GM10248 (cell line): ENCODE results near the gene LRRC75A.

Experiments used
- CTCF ChIA-PET: fragments of 300-600 bp; sonication (Branson Sonifier 250); formaldehyde crosslinking; extraction: SDS; loops from one replicate; lab custom pipeline; 2021; ENCODE audit warnings: antibody characterized with exemption; lab: Yijun Ruan, JAX
- POLR2A ChIA-PET: fragments of 350-650 bp; sonication (Branson Sonifier 250); formaldehyde crosslinking; extraction: SDS; loops from one replicate; lab custom pipeline; 2020; ENCODE audit warnings: antibody characterized with exemption; lab: Yijun Ruan, JAX
- DNase-seq: peaks from one replicate; pipeline ENCODE4 v3.0.0; 2012; ENCODE audit errors: extremely low spot score
- TF ChIP-seq, protein P1 (sequence below): IDR thresholded peaks from 2 replicates; pipeline ENCODE4 v1.5.1; 2012; ENCODE audit warnings: mild to moderate bottlenecking, low read depth; ENCODE audit errors: extremely low read depth, missing control alignments, control extremely low read depth

The LRRC75A gene

GRCh38 chr17:16489431-16489830 lies 2.6 kb downstream of the LRRC75A start:
- ChIA-PET POLR2A (no interaction called here), CTCF (interaction anchor here (0.9 to 2.5 kb wide), 6 partner anchors 9 to 36 kb away, joined by 3 to 7 read pairs (median 6); no protein-coding TSS in a partner anchor)
- no peak for DNase-seq
- TF ChIP-seq, protein P1, sequence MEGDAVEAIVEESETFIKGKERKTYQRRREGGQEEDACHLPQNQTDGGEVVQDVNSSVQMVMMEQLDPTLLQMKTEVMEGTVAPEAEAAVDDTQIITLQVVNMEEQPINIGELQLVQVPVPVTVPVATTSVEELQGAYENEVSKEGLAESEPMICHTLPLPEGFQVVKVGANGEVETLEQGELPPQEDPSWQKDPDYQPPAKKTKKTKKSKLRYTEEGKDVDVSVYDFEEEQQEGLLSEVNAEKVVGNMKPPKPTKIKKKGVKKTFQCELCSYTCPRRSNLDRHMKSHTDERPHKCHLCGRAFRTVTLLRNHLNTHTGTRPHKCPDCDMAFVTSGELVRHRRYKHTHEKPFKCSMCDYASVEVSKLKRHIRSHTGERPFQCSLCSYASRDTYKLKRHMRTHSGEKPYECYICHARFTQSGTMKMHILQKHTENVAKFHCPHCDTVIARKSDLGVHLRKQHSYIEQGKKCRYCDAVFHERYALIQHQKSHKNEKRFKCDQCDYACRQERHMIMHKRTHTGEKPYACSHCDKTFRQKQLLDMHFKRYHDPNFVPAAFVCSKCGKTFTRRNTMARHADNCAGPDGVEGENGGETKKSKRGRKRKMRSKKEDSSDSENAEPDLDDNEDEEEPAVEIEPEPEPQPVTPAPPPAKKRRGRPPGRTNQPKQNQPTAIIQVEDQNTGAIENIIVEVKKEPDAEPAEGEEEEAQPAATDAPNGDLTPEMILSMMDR, result no peak

DNA sequence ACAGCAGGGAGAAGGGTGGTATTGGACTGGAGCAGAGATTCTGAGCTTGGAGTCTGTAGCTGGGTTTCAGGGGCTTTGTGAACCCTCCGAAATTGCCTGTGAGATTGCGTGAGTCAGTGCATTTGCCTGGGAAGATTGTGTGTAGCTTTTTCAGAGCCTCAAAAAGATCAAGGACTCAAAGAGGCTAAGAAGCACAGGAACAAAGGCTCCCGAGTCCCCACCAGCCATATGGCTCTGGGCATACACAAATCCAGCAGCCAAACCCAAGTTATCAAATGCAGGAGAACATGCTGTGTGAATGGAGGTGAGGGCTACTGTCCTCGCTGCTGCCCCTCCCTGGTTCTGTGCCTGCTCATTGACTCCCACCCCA lies 3.0 kb downstream of the LRRC75A start:
- TF ChIP-seq, protein P1, result no peak
- ChIA-PET CTCF (interaction anchor here (0.9 to 2.5 kb wide), 5 partner anchors 9 to 24 kb away, joined by 3 to 7 read pairs (median 4); no protein-coding TSS in a partner anchor), POLR2A (no interaction called here)
- no peak for DNase-seq

DNA sequence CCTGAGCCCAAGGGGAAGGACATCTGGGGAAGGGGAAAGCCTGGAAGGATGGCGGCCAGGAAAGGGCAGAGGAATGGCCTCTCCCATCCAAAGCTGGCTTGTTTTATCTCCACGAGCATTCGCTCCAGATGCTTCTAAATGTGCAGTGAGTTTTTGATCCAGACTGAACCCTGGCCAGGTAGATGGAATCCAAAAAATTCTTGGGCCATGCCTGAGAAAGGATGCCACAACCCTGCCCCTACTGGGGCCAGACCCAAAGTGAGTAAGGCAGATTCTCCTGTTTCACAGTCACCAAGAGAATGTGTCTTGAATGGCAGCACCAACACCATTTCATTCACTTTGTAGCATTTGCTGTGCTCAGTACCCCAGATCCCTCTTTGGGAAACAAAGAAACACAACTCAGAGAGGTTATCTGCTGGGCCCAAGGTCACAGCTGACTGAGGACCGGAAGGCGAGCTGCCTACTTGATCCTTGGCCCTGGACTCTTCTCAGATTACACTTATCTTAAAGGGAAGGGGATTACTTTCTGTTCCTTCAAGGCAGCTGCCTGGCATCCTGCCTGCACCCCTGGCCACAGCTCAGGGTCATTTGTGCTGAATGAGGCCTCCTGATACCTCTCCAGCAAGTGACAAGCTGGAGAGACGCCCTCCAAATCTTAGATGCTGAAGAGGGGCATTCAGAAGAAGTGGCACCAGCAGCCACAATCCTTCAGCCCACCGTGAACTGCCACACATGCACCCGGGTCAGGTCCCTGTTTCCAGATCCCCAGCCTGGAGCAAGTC lies 3.6 kb downstream of the LRRC75A start:
- CTCF ChIA-PET, result interaction anchor here (0.9 to 2.5 kb wide), 7 partner anchors 8 to 36 kb away, joined by 3 to 7 read pairs (median 4); no protein-coding TSS in a partner anchor

GRCh38 chr17:16486373-16487250 lies 5.4 kb downstream of the LRRC75A start:
- TF ChIP-seq, protein P1, result no peak
- ChIA-PET POLR2A (no interaction called here), CTCF (interaction anchor here (1.3 to 2.5 kb wide), 4 partner anchors 9 to 34 kb away, joined by 4 to 7 read pairs (median 6); no protein-coding TSS in a partner anchor)
- no peak for DNase-seq

More for the DNA sequence above, 3.6 kb downstream of the LRRC75A start:
- DNase-seq, result no peak
- TF ChIP-seq, protein P1, result no peak
- POLR2A ChIA-PET, result no interaction called here

GRCh38 chr17:16484445-16485175 lies 7.4 kb downstream of the LRRC75A start:
- TF ChIP-seq, protein P1, result no peak
- POLR2A ChIA-PET, result no interaction called here
- CTCF ChIA-PET, result interaction anchor here (0.9 kb wide), 1 partner anchor 21 kb away, joined by 3 read pairs; no protein-coding TSS in a partner anchor
- DNase-seq, result no peak
